Measurements from ENCODE around the gene ADAMTSL1.
A peak's percentile ranks its signal among the peaks of the same experiment; 100 is the strongest.

ADAMTSL1 gene

GRCh38 chr9:18608371-18608770 is 134.4 kb downstream of the ADAMTSL1 start:
- DNase-seq = no peak

- DNase-seq = peak in 6 of 14 donors; percentile 16 to 41 (median 28)
These were observed 137.0 kb downstream of the ADAMTSL1 start for GRCh38 chr9:18610956-18611355.

GRCh38 chr9:18611971-18612370 is 138.0 kb downstream of the ADAMTSL1 start:
- no peak for DNase-seq

- DNase-seq = no peak
These were observed 140.2 kb downstream of the ADAMTSL1 start for GRCh38 chr9:18614116-18614515.

- DNase-seq = no peak
These were observed 140.7 kb downstream of the ADAMTSL1 start for GRCh38 chr9:18614651-18615050.

- no peak for DNase-seq
These were observed 143.0 kb downstream of the ADAMTSL1 start for GRCh38 chr9:18616976-18617375.

GRCh38 chr9:18617759-18618158 is 143.8 kb downstream of the ADAMTSL1 start:
- no peak for DNase-seq

GRCh38 chr9:18618862-18619261 is 144.9 kb downstream of the ADAMTSL1 start:
- DNase-seq = no peak

- no peak for DNase-seq
These were observed 148.4 kb downstream of the ADAMTSL1 start for GRCh38 chr9:18622186-18622836.

- no peak for DNase-seq
These were observed 149.5 kb downstream of the ADAMTSL1 start for GRCh38 chr9:18623221-18624079.

- no peak for DNase-seq
These were observed 152.2 kb downstream of the ADAMTSL1 start for GRCh38 chr9:18626046-18626698.

- no peak for DNase-seq
These were observed 155.2 kb downstream of the ADAMTSL1 start for GRCh38 chr9:18629136-18629535.

GRCh38 chr9:18632632-18633403 is 158.9 kb downstream of the ADAMTSL1 start:
- peak in 2 of 14 donors; percentile 3 to 4 for DNase-seq

GRCh38 chr9:18636781-18637180 is 162.8 kb downstream of the ADAMTSL1 start:
- no peak for DNase-seq

- DNase-seq = no peak
These were observed 164.7 kb downstream of the ADAMTSL1 start for GRCh38 chr9:18638371-18639249.

- DNase-seq = no peak
These were observed 166.0 kb downstream of the ADAMTSL1 start for GRCh38 chr9:18639911-18640310.

GRCh38 chr9:18658804-18659705 is 185.1 kb downstream of the ADAMTSL1 start:
- no peak for DNase-seq

- no peak for DNase-seq
These were observed 186.0 kb downstream of the ADAMTSL1 start for GRCh38 chr9:18660001-18660400.

GRCh38 chr9:18662320-18662719 is 188.4 kb downstream of the ADAMTSL1 start:
- no peak for DNase-seq

GRCh38 chr9:18665947-18666346 is 192.0 kb downstream of the ADAMTSL1 start:
- no peak for DNase-seq
